ENCODE results near the gene F11R.

DNA sequence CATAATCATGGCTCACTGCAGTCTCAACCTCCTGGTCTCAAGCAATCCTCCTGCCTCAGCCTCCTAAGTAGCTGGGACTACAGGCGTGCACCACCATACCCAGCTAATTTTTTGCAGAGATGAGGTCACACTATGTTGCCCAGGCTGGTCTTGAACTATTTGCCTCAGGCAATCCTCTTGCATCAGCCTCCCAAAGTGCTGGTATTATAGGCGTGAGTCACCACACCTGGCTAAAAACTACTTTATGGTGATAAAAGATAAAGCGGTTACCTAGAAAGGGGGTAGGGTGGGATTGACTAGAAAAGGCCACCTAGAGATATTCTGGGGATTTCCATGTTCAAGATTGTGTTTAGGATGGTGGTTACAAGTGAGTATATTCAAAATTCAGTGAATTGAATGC, 12.8 kb upstream of the F11R start:
- TF ChIP-seq POLR2A (IDR thresholded peaks at IDR 0.05): no peak
- TF ChIP-seq, protein P1, sequence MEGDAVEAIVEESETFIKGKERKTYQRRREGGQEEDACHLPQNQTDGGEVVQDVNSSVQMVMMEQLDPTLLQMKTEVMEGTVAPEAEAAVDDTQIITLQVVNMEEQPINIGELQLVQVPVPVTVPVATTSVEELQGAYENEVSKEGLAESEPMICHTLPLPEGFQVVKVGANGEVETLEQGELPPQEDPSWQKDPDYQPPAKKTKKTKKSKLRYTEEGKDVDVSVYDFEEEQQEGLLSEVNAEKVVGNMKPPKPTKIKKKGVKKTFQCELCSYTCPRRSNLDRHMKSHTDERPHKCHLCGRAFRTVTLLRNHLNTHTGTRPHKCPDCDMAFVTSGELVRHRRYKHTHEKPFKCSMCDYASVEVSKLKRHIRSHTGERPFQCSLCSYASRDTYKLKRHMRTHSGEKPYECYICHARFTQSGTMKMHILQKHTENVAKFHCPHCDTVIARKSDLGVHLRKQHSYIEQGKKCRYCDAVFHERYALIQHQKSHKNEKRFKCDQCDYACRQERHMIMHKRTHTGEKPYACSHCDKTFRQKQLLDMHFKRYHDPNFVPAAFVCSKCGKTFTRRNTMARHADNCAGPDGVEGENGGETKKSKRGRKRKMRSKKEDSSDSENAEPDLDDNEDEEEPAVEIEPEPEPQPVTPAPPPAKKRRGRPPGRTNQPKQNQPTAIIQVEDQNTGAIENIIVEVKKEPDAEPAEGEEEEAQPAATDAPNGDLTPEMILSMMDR (IDR thresholded peaks at IDR 0.05 in 4 of 5, conservative IDR thresholded peaks at IDR 0.05 in 1 of 5): no peak
